ENCODE data around the gene VPS13D.

DNA sequence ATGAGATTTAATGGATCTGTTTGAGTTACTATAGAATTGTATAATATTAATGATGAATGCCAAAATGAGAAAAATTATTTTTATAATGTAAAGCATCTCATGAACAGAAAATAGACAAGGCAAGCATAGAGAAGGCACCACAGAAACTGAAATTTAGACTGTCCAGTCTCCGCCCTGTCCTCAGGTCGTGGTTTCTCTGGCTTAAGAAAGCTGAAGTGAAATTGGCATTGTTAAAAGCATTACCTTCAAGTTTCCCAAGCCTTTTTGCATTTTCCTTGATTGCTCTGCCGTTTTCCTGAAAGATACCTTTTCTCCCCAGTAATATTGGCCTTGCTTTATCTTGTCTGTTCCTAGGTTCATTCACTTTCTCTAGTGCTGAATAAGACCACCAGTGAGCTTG is 58.0 kb downstream of the VPS13D start:
- TF ChIP-seq, protein P1, sequence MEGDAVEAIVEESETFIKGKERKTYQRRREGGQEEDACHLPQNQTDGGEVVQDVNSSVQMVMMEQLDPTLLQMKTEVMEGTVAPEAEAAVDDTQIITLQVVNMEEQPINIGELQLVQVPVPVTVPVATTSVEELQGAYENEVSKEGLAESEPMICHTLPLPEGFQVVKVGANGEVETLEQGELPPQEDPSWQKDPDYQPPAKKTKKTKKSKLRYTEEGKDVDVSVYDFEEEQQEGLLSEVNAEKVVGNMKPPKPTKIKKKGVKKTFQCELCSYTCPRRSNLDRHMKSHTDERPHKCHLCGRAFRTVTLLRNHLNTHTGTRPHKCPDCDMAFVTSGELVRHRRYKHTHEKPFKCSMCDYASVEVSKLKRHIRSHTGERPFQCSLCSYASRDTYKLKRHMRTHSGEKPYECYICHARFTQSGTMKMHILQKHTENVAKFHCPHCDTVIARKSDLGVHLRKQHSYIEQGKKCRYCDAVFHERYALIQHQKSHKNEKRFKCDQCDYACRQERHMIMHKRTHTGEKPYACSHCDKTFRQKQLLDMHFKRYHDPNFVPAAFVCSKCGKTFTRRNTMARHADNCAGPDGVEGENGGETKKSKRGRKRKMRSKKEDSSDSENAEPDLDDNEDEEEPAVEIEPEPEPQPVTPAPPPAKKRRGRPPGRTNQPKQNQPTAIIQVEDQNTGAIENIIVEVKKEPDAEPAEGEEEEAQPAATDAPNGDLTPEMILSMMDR (conservative IDR thresholded peaks at IDR 0.05; ENCODE audit: low read depth in 2 of 2), result no peak
- no peak for TF ChIP-seq POLR2AphosphoS5 (IDR thresholded peaks at IDR 0.05; ENCODE audit: low read depth)
- no peak for TF ChIP-seq EZH2 (IDR thresholded peaks at IDR 0.05; ENCODE audit: low read depth, unreplicated experiment)
- TF ChIP-seq JUNB (IDR thresholded peaks at IDR 0.05; ENCODE audit: unreplicated experiment), result no peak
- TF ChIP-seq, protein P2, sequence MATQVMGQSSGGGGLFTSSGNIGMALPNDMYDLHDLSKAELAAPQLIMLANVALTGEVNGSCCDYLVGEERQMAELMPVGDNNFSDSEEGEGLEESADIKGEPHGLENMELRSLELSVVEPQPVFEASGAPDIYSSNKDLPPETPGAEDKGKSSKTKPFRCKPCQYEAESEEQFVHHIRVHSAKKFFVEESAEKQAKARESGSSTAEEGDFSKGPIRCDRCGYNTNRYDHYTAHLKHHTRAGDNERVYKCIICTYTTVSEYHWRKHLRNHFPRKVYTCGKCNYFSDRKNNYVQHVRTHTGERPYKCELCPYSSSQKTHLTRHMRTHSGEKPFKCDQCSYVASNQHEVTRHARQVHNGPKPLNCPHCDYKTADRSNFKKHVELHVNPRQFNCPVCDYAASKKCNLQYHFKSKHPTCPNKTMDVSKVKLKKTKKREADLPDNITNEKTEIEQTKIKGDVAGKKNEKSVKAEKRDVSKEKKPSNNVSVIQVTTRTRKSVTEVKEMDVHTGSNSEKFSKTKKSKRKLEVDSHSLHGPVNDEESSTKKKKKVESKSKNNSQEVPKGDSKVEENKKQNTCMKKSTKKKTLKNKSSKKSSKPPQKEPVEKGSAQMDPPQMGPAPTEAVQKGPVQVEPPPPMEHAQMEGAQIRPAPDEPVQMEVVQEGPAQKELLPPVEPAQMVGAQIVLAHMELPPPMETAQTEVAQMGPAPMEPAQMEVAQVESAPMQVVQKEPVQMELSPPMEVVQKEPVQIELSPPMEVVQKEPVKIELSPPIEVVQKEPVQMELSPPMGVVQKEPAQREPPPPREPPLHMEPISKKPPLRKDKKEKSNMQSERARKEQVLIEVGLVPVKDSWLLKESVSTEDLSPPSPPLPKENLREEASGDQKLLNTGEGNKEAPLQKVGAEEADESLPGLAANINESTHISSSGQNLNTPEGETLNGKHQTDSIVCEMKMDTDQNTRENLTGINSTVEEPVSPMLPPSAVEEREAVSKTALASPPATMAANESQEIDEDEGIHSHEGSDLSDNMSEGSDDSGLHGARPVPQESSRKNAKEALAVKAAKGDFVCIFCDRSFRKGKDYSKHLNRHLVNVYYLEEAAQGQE (IDR thresholded peaks at IDR 0.05; ENCODE audit: unreplicated experiment), result no peak
- TF ChIP-seq STAT1 (IDR thresholded peaks at IDR 0.05; ENCODE audit: unreplicated experiment), result no peak
- TF ChIP-seq, protein P3, sequence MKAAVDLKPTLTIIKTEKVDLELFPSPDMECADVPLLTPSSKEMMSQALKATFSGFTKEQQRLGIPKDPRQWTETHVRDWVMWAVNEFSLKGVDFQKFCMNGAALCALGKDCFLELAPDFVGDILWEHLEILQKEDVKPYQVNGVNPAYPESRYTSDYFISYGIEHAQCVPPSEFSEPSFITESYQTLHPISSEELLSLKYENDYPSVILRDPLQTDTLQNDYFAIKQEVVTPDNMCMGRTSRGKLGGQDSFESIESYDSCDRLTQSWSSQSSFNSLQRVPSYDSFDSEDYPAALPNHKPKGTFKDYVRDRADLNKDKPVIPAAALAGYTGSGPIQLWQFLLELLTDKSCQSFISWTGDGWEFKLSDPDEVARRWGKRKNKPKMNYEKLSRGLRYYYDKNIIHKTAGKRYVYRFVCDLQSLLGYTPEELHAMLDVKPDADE (IDR thresholded peaks at IDR 0.05), result no peak

Measured in GM23338 (cell line).